ENCODE data around the gene HSD3B7.

The HSD3B7 gene

GRCh38 chr16:30956601-30957455 lies 28.2 kb upstream of the HSD3B7 start (continued):
- TF ChIP-seq ZBTB11 (tag by site-specific recombination; conservative IDR thresholded peaks at IDR 0.05; ENCODE audit: low read depth) = no peak
- no peak for TF ChIP-seq ZBTB48 (tag by site-specific recombination; IDR thresholded peaks at IDR 0.05)
- TF ChIP-seq PRDM1 (tag by site-specific recombination; IDR thresholded peaks at IDR 0.05) = no peak
- TF ChIP-seq ZNF202 (tag by site-specific recombination; IDR thresholded peaks at IDR 0.05; ENCODE audit: borderline replicate concordance) = no peak
- TF ChIP-seq ZNF423 (tag by site-specific recombination; IDR thresholded peaks at IDR 0.05) = no peak
- peak; percentile 86 for TF ChIP-seq CTCF (tag by site-specific recombination; IDR thresholded peaks at IDR 0.05)
- no peak for TF ChIP-seq ZBTB1 (tag by site-specific recombination; IDR thresholded peaks at IDR 0.05)
- TF ChIP-seq ZNF335 (tag by site-specific recombination; conservative IDR thresholded peaks at IDR 0.05) = peak; percentile 96
- TF ChIP-seq ZNF548 (tag by site-specific recombination; IDR thresholded peaks at IDR 0.05) = 0 out of 2 replicates have a peak, but pooled peaks have one; percentile 38
- no peak for TF ChIP-seq ZNF791 (tag by site-specific recombination; IDR thresholded peaks at IDR 0.05)
- no peak for TF ChIP-seq ZEB2 (tag by site-specific recombination; IDR thresholded peaks at IDR 0.05)
- no peak for TF ChIP-seq ZNF274 (IDR thresholded peaks at IDR 0.05; ENCODE audit: low read length)
- TF ChIP-seq ZNF274 (tag by site-specific recombination; IDR thresholded peaks at IDR 0.05; ENCODE audit: borderline replicate concordance) = no peak
- TF ChIP-seq ZNF530 (tag by site-specific recombination; IDR thresholded peaks at IDR 0.05; ENCODE audit: low read depth) = no peak
- TF ChIP-seq FEZF1 (tag by site-specific recombination; IDR thresholded peaks at IDR 0.05) = no peak
- no peak for TF ChIP-seq ZNF184 (tag by site-specific recombination; IDR thresholded peaks at IDR 0.05)
- TF ChIP-seq ZNF513 (tag by site-specific recombination; IDR thresholded peaks at IDR 0.05) = no peak; the same call in 1 of the 2 replicates
- TF ChIP-seq ZNF473 (tag by site-specific recombination; IDR thresholded peaks at IDR 0.05) = no peak
- TF ChIP-seq HOXD13 (CRISPR knock-in tag; IDR thresholded peaks at IDR 0.05; ENCODE audit: borderline replicate concordance) = no peak
- no peak for TF ChIP-seq ZFP69B (tag by site-specific recombination; IDR thresholded peaks at IDR 0.05)
- no peak for TF ChIP-seq KLF10 (tag by site-specific recombination; IDR thresholded peaks at IDR 0.05)
- peak; percentile 84 for TF ChIP-seq KLF9 (tag by site-specific recombination; IDR thresholded peaks at IDR 0.05; ENCODE audit: low read depth)
- TF ChIP-seq ZNF600 (tag by site-specific recombination; IDR thresholded peaks at IDR 0.05) = no peak
- TF ChIP-seq EGR2 (tag by site-specific recombination; IDR thresholded peaks at IDR 0.05; ENCODE audit: low read depth) = peak; percentile 48; the same call in 1 of the 2 replicates
- no peak for TF ChIP-seq HOXC10 (CRISPR knock-in tag; IDR thresholded peaks at IDR 0.05)
- no peak for TF ChIP-seq ZNF26 (tag by site-specific recombination; IDR thresholded peaks at IDR 0.05)
- peak; percentile 88 for TF ChIP-seq KLF1 (tag by site-specific recombination; IDR thresholded peaks at IDR 0.05)
- no peak for TF ChIP-seq ZNF561 (tag by site-specific recombination; IDR thresholded peaks at IDR 0.05; ENCODE audit: borderline replicate concordance)
- no peak for TF ChIP-seq ZNF10 (tag by site-specific recombination; IDR thresholded peaks at IDR 0.05)
- TF ChIP-seq ZNF645 (tag by site-specific recombination; IDR thresholded peaks at IDR 0.05) = no peak
- TF ChIP-seq ELK4 (IDR thresholded peaks at IDR 0.05; ENCODE audit: borderline replicate concordance, low read depth, low read length) = no peak
